ENCODE measurements around the gene CADPS.

CADPS gene

GRCh38 chr3:62873451-62873760, 1.8 kb downstream of the CADPS start:
- TF ChIP-seq CTCF (IDR thresholded peaks at IDR 0.05): no peak
- Histone ChIP-seq H3K36me3 (no peaks in the 10 kb centered on the region), H3K27ac (no peak overlapping the region), H3K27me3 (peaks cover 76% of the 10 kb centered on the region), H3K9me3 (no peaks in the 10 kb centered on the region), H3K4me1 (ENCODE audit: control insufficient read depth in 1 of 2, insufficient read depth in 1 of 2, low read depth in 1 of 2, low read length in 1 of 2) (no peaks in the 10 kb centered on the region), H3K4me3 (ENCODE audit: low read depth in 1 of 2, low read length in 1 of 2) (no peak overlapping the region)

GRCh38 chr3:62872318-62872717, 2.9 kb downstream of the CADPS start:
- Histone ChIP-seq H3K4me3 (ENCODE audit: low read depth in 1 of 2, low read length in 1 of 2) (no peak overlapping the region), H3K36me3 (no peaks in the 10 kb centered on the region), H3K27ac (no peak overlapping the region), H3K4me1 (ENCODE audit: control insufficient read depth in 1 of 2, insufficient read depth in 1 of 2, low read depth in 1 of 2, low read length in 1 of 2) (no peaks in the 10 kb centered on the region), H3K27me3 (peaks cover 66% of the 10 kb centered on the region), H3K9me3 (no peaks in the 10 kb centered on the region)
- TF ChIP-seq CTCF (IDR thresholded peaks at IDR 0.05): no peak

- no peak for TF ChIP-seq CTCF (IDR thresholded peaks at IDR 0.05)
- H3K4me3 ChIP-seq (ENCODE audit: low read depth in 1 of 2, low read length in 1 of 2): no peak overlapping the region
- no peaks in the 10 kb centered on the region for H3K9me3 ChIP-seq
- no peaks in the 10 kb centered on the region for H3K4me1 ChIP-seq (ENCODE audit: control insufficient read depth in 1 of 2, insufficient read depth in 1 of 2, low read depth in 1 of 2, low read length in 1 of 2)
- H3K36me3 ChIP-seq: no peaks in the 10 kb centered on the region
- no peak overlapping the region for H3K27ac ChIP-seq
- peaks cover 46% of the 10 kb centered on the region for H3K27me3 ChIP-seq
Measured at GRCh38 chr3:62870321-62870720, 4.9 kb downstream of the CADPS start.

- TF ChIP-seq CTCF (IDR thresholded peaks at IDR 0.05): no peak
- no peak overlapping the region for H3K27ac ChIP-seq
- H3K36me3 ChIP-seq: no peaks in the 10 kb centered on the region
- H3K9me3 ChIP-seq: no peaks in the 10 kb centered on the region
- no peaks in the 10 kb centered on the region for H3K27me3 ChIP-seq
- H3K4me3 ChIP-seq (ENCODE audit: low read depth in 1 of 2, low read length in 1 of 2): no peak overlapping the region
- no peaks in the 10 kb centered on the region for H3K4me1 ChIP-seq (ENCODE audit: control insufficient read depth in 1 of 2, insufficient read depth in 1 of 2, low read depth in 1 of 2, low read length in 1 of 2)
Measured at GRCh38 chr3:62863648-62864047, 11.6 kb downstream of the CADPS start.

- Histone ChIP-seq H3K36me3 (no peaks in the 10 kb centered on the region), H3K27me3 (no peaks in the 10 kb centered on the region), H3K9me3 (no peaks in the 10 kb centered on the region), H3K27ac (no peak overlapping the region), H3K4me3 (ENCODE audit: low read depth in 1 of 2, low read length in 1 of 2) (no peak overlapping the region), H3K4me1 (ENCODE audit: control insufficient read depth in 1 of 2, insufficient read depth in 1 of 2, low read depth in 1 of 2, low read length in 1 of 2) (no peaks in the 10 kb centered on the region)
- TF ChIP-seq CTCF (IDR thresholded peaks at IDR 0.05): no peak
Measured at GRCh38 chr3:62859203-62859791, 15.9 kb downstream of the CADPS start.

GRCh38 chr3:62845996-62846395, 29.2 kb downstream of the CADPS start:
- no peak overlapping the region for H3K27ac ChIP-seq

More at GRCh38 chr3:62845996-62846395, 29.2 kb downstream of the CADPS start:
- Histone ChIP-seq H3K9me3 (no peaks in the 10 kb centered on the region), H3K27me3 (no peaks in the 10 kb centered on the region), H3K4me3 (ENCODE audit: low read depth in 1 of 2, low read length in 1 of 2) (no peak overlapping the region), H3K36me3 (no peaks in the 10 kb centered on the region), H3K4me1 (ENCODE audit: control insufficient read depth in 1 of 2, insufficient read depth in 1 of 2, low read depth in 1 of 2, low read length in 1 of 2) (no peaks in the 10 kb centered on the region)
- no peak for TF ChIP-seq CTCF (IDR thresholded peaks at IDR 0.05)

Data from neutrophil (primary cell).